C4-2B (cell line): ENCODE measurements around the gene RAP1A.

Source experiments
- ZFX ChIP-seq: fragments of 450-650 bp; IDR thresholded peaks from 2 replicates; pipeline ENCODE4 v1.6.1; 2017
- TF ChIP-seq, protein P1 (sequence below): fragments of 450-650 bp; conservative IDR thresholded peaks from 2 replicates; pipeline ENCODE4 v1.5.1; 2017; ENCODE audit warnings: mild to moderate bottlenecking

DNA sequence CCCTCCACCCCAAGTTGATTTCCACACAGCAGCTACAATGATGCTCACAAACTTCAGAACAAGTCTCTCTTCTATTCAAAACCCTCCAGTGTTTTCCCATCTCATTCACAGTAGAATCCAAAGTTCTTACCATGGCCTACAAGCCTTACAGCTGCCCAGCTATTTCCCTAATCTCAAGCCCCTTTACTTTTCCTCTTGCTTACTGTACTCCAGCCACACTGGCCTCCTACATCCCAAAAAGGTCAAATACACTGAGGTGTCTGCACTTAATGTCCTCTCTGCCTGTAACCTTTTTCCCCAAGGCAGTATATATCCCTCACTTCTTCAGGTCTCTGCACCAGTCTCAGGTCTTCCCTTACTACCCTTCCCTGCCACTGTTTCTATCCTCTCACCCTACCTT, 2.6 kb downstream of the RAP1A start:
- TF ChIP-seq, protein P1, sequence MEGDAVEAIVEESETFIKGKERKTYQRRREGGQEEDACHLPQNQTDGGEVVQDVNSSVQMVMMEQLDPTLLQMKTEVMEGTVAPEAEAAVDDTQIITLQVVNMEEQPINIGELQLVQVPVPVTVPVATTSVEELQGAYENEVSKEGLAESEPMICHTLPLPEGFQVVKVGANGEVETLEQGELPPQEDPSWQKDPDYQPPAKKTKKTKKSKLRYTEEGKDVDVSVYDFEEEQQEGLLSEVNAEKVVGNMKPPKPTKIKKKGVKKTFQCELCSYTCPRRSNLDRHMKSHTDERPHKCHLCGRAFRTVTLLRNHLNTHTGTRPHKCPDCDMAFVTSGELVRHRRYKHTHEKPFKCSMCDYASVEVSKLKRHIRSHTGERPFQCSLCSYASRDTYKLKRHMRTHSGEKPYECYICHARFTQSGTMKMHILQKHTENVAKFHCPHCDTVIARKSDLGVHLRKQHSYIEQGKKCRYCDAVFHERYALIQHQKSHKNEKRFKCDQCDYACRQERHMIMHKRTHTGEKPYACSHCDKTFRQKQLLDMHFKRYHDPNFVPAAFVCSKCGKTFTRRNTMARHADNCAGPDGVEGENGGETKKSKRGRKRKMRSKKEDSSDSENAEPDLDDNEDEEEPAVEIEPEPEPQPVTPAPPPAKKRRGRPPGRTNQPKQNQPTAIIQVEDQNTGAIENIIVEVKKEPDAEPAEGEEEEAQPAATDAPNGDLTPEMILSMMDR, result no peak
- TF ChIP-seq ZFX, result no peak
